Measurements from ENCODE around the gene ANAPC16. TPM values are rescaled to one million over a fixed set of nuclear protein-coding genes. Genes with fewer than 3 reads are reported as not detected.
A peak's percentile ranks its signal among the peaks of the same experiment; 100 is the strongest.

The ANAPC16 gene
- total RNA-seq (2021; ENCODE audit: unreplicated experiment) (71.1 TPM), Bru-seq, nascent RNA (percentile 89 among the genes with signal in this experiment), BruChase-seq, experiment 1, labeled RNA remaining after a 6-hour chase (percentile 93 among the genes with signal in this experiment), BruChase-seq, experiment 2, labeled RNA remaining after a 2-hour chase (percentile 95 among the genes with signal in this experiment)
- polyA plus RNA-seq (2012) = 64.1 and 72.3 TPM in 2 replicates
- long read RNA-seq, transcript ANAPC16-205 (5 exons, 3,567 nt) = minor isoform, 16 of 118 reads
- long read RNA-seq, transcript ANAPC16-201 (4 exons, 3,195 nt) = major isoform, 23 of 118 reads
- long read RNA-seq, transcript ANAPC16-203 (3 exons, 734 nt) = minor isoform, 6 of 118 reads
- long read RNA-seq, partial matches to known transcripts = 22 of 118 reads
- long read RNA-seq, other reads (novel, unspliced or antisense) = 50 of 118 reads

GRCh38 chr10:72215611-72216549 is at the start of gene ANAPC16, which contains the start of gene ASCC1:
TSS of gene ANAPC16 (plus strand) at chr10:72216012. CDS start at chr10:72223915, 7,903 bp downstream.
TSS of gene ASCC1 (minus strand) at chr10:72216276. CDS start at chr10:72213298, 2,978 bp downstream.
- peaks cover 42% of the 10 kb centered on the region for H3K79me2 ChIP-seq (ENCODE audit: insufficient read depth, low read length)
- H3K36me3 ChIP-seq (ENCODE audit: control insufficient read depth in 1 of 2, insufficient read depth in 2 of 2, low read length in 2 of 2) = 0 out of 4 replicates have a peak, but pooled peaks cover 0 to 3% of the 10 kb centered on the region in 2 experiments
- ATAC-seq (peak; percentile 95), DNase-seq (ENCODE audit: low read depth, low spot score) (peak; percentile 84)
- no peaks in the 10 kb centered on the region for H3K27me3 ChIP-seq (ENCODE audit: insufficient read depth, low read length)
- BruUV-seq (replicated peaks) = no TSS peak
- H3K9me3 ChIP-seq (ENCODE audit: control insufficient read depth in 1 of 2, insufficient read depth in 1 of 2, low read depth in 1 of 2, low read length in 2 of 2) = no peaks in the 10 kb centered on the region
- H3K27ac ChIP-seq (ENCODE audit: low read depth, low read length) = peak within 1 kb of the TSS; percentile 99
- peak within 1 kb of the TSS; percentile 91 for H3K9ac ChIP-seq (ENCODE audit: low read length)
- peak within 1 kb of the TSS; percentile 81 for H3K4me2 ChIP-seq (ENCODE audit: low read length)
- H3K4me3 ChIP-seq (replicated peaks in 1 of 2; ENCODE audit: low read depth in 1 of 2, low read length in 2 of 2) = peak within 1 kb of the TSS; percentile 72 to 85
- no peaks in the 10 kb centered on the region for H4K20me1 ChIP-seq (ENCODE audit: insufficient read depth)
- ChIA-PET CTCF (interaction anchor here (1.1 to 1.6 kb wide), 7 partner anchors 9 to 167 kb away, joined by 3 to 7 read pairs (median 4); no protein-coding TSS in a partner anchor), RAD21 (ENCODE audit: low non-redundant PET in 1 of 2, low total read pairs in 2 of 2, uncharacterized antibody in 2 of 2, unreplicated experiment in 2 of 2) (interaction anchor here (0.7 to 1.2 kb wide), 2 partner anchors 90 to 162 kb away, joined by 3 read pairs; no protein-coding TSS in a partner anchor), POLR2A (interaction anchor here (0.7 to 2.1 kb wide), 16 partner anchors 12 to 889 kb away, joined by 3 to 10 read pairs (median 4); partner anchors contain the start of gene DDIT4)
- intact Hi-C loops (cut with micrococcal nuclease) = loop anchor here (2.0 kb wide), 1 partner anchor 45 kb away; no protein-coding TSS in a partner anchor
- H3K4me1 ChIP-seq (ENCODE audit: control insufficient read depth in 1 of 2, insufficient read depth in 2 of 2, low read length in 2 of 2) = peaks cover 18 to 23% of the 10 kb centered on the region in 2 experiments
- peak within 1 kb of the TSS; percentile 58 for H2AFZ ChIP-seq (ENCODE audit: low read depth, low read length, poor library complexity, severe bottlenecking)
- H3K9me2 ChIP-seq (ENCODE audit: insufficient read depth) = no peaks in the 10 kb centered on the region
- TF ChIP-seq FOSL1 (IDR thresholded peaks at IDR 0.05; ENCODE audit: low read depth) (no peak), YY1 (IDR thresholded peaks at IDR 0.05; ENCODE audit: extremely low read depth, insufficient replicate concordance, low read depth, low read length) (peak; percentile 34), CEBPB (IDR thresholded peaks at IDR 0.05; ENCODE audit: low read depth) (no peak), ZNF274 (IDR thresholded peaks at IDR 0.05; ENCODE audit: low read depth, low read length) (no peak), ELF1 (IDR thresholded peaks at IDR 0.05; ENCODE audit: borderline replicate concordance, low read depth) (no peak), CBX3 (IDR thresholded peaks at IDR 0.05; ENCODE audit: low read depth) (peak; percentile 85), RAD21 (IDR thresholded peaks at IDR 0.05; ENCODE audit: low read depth) (peak; percentile 11; the same call in 1 of the 2 replicates), ZFX (IDR thresholded peaks at IDR 0.05) (peak; percentile 34), TCF7L2 (IDR thresholded peaks at IDR 0.05; ENCODE audit: borderline replicate concordance, extremely low read depth, insufficient read depth, insufficient read length) (no peak), CTCF (IDR thresholded peaks at IDR 0.05 in 2 of 3, conservative IDR thresholded peaks at IDR 0.05 in 1 of 3; ENCODE audit: borderline replicate concordance in 1 of 3, insufficient read depth in 1 of 3, low read depth in 2 of 3, low read length in 2 of 3) (no peak), ATF3 (IDR thresholded peaks at IDR 0.05) (no peak; the same call in 1 of the 2 replicates), JUND (IDR thresholded peaks at IDR 0.05) (no peak), EGR1 (IDR thresholded peaks at IDR 0.05; ENCODE audit: low read depth) (peak; percentile 26; the same call in 1 of the 2 replicates)
- TF ChIP-seq, protein P1, sequence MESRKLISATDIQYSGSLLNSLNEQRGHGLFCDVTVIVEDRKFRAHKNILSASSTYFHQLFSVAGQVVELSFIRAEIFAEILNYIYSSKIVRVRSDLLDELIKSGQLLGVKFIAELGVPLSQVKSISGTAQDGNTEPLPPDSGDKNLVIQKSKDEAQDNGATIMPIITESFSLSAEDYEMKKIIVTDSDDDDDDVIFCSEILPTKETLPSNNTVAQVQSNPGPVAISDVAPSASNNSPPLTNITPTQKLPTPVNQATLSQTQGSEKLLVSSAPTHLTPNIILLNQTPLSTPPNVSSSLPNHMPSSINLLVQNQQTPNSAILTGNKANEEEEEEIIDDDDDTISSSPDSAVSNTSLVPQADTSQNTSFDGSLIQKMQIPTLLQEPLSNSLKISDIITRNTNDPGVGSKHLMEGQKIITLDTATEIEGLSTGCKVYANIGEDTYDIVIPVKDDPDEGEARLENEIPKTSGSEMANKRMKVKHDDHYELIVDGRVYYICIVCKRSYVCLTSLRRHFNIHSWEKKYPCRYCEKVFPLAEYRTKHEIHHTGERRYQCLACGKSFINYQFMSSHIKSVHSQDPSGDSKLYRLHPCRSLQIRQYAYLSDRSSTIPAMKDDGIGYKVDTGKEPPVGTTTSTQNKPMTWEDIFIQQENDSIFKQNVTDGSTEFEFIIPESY (IDR thresholded peaks at IDR 0.05; ENCODE audit: extremely low read depth, insufficient replicate concordance, low read length) = no peak
